Activated CD8-positive, alpha-beta T cell treated with anti-CD3 and anti-CD28 coated beads for 36 hours (primary cell): ENCODE results near the gene GCK. TPM values are rescaled to one million over a fixed set of nuclear protein-coding genes. Genes with fewer than 3 reads are reported as not detected.

ENCODE experiments used
- ATAC-seq: fragments of 200-7000 bp; cut with Tn5 transposase; one replicate; pipeline ENCODE4 v1.10.0; 2021; ENCODE audit warnings: mild to moderate bottlenecking, moderate library complexity
- CTCF ChIA-PET: fragments of 350-600 bp; sonication (Branson Sonifier 250); formaldehyde crosslinking; loops from one replicate; lab custom pipeline; 2021; ENCODE audit warnings: antibody characterized with exemption; lab: Charles Lee
- POLR2A ChIA-PET: fragments of 350-600 bp; sonication (Branson Sonifier 250); formaldehyde crosslinking; loops from one replicate; lab custom pipeline; 2021; ENCODE audit warnings: antibody characterized with exemption; lab: Charles Lee
- DNase-seq: peaks from one replicate; pipeline ENCODE4 v3.0.0-alpha.2; 2020
- H3K27ac Mint-ChIP-seq: one replicate; pipeline ENCODE4 v1.8.0; 2021; ENCODE audit warnings: mild to moderate bottlenecking, mixed read lengths
- H3K27me3 Mint-ChIP-seq: one replicate; pipeline ENCODE4 v1.8.0; 2021; ENCODE audit warnings: mixed read lengths
- H3K36me3 Mint-ChIP-seq: one replicate; pipeline ENCODE4 v1.8.0; 2021; ENCODE audit warnings: low read depth, mixed read lengths
- H3K4me1 Mint-ChIP-seq: one replicate; pipeline ENCODE4 v1.8.0; 2021; ENCODE audit warnings: low read depth, mixed read lengths
- H3K4me3 Mint-ChIP-seq: one replicate; pipeline ENCODE4 v1.8.0; 2021; ENCODE audit warnings: mild to moderate bottlenecking, moderate library complexity, mixed read lengths
- H3K9me3 Mint-ChIP-seq: one replicate; pipeline ENCODE4 v1.8.0; 2021; ENCODE audit warnings: mixed read lengths
- intact Hi-C: fragments of 100-400 bp; cut with micrococcal nuclease; formaldehyde crosslinking; loops from one replicate; pipeline ENCODE4 v1.10.0; 2022
- total RNA-seq, 2 experiments: library from RNA; stranded (reverse); gene quantifications; one replicate each; pipeline ENCODE4 v1.2.3, GENCODE V29; 2021
- TF ChIP-seq, protein P1 (sequence below): fragments of 200-600 bp; IDR thresholded peaks from one replicate; pipeline ENCODE4 v1.8.0; 2022; ENCODE audit warnings: antibody characterized with exemption, mild to moderate bottlenecking

GCK gene
- total RNA-seq, 2 experiments from 2014 or later: 2.1 to 2.6 TPM

DNA sequence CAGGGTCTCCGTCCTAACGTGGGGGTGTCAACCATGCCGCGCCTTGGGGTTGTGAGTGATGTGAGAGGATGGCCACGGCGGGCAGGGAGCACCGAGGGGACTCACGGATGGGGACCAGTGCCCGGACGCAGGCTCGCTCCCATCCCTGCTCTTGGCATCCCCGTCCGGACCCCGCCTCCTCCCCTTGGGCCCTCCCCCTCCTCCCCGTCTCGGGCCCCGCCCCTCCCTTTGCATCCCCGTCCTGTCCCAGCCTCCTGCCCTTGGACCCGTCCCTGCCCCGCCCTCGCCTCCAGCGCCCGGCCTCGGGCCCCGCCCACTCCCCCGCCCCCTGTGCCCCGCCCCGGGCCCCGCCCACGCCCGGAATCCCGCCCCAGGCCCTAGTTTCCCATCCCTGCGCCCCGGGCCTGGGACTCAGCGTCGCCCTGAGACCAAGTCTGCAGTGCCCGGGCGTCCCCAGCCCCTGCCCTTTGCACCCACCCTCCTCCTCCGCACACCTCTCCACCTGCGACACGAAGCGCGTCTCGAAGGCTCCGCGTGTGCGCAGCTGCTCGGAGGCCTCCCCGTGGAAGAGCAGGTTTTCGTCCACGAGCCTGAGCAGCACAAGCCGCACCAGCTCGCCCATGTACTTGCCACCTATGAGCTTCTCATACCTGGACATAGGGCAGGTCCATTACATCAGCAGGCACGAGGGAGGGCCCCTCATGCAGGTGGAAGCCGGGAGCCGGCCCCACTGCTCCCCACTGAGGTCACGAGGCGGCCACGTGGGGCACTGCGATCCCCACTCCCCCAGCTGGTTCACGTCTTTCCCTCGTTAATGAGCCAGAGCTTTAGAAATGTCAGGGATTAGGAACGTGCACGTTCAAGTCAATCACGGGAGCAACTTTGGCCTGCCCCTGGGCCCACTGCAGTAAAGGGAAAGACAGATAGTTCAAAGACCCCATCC is 43.0 kb downstream of the GCK start:
- Mint-ChIP-seq H3K4me1 (peaks cover 10% of the 10 kb centered on the region), H3K27me3 (no peaks in the 10 kb centered on the region), H3K9me3 (no peaks in the 10 kb centered on the region), H3K4me3 (peak overlapping the region; percentile 69), H3K36me3 (no peaks in the 10 kb centered on the region), H3K27ac (peak overlapping the region; percentile 66)
- ChIA-PET POLR2A (interaction anchor here (0.8 kb wide), 1 partner anchor 99 kb away, joined by 3 read pairs; no protein-coding TSS in a partner anchor), CTCF (interaction anchor here (1.8 kb wide), 1 partner anchor 15 kb away, joined by 7 read pairs; no protein-coding TSS in a partner anchor)
- ATAC-seq (peak; percentile 91), DNase-seq (peak; percentile 79)
- TF ChIP-seq, protein P1, sequence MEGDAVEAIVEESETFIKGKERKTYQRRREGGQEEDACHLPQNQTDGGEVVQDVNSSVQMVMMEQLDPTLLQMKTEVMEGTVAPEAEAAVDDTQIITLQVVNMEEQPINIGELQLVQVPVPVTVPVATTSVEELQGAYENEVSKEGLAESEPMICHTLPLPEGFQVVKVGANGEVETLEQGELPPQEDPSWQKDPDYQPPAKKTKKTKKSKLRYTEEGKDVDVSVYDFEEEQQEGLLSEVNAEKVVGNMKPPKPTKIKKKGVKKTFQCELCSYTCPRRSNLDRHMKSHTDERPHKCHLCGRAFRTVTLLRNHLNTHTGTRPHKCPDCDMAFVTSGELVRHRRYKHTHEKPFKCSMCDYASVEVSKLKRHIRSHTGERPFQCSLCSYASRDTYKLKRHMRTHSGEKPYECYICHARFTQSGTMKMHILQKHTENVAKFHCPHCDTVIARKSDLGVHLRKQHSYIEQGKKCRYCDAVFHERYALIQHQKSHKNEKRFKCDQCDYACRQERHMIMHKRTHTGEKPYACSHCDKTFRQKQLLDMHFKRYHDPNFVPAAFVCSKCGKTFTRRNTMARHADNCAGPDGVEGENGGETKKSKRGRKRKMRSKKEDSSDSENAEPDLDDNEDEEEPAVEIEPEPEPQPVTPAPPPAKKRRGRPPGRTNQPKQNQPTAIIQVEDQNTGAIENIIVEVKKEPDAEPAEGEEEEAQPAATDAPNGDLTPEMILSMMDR: no peak
- intact Hi-C loops: no loop called here

DNA sequence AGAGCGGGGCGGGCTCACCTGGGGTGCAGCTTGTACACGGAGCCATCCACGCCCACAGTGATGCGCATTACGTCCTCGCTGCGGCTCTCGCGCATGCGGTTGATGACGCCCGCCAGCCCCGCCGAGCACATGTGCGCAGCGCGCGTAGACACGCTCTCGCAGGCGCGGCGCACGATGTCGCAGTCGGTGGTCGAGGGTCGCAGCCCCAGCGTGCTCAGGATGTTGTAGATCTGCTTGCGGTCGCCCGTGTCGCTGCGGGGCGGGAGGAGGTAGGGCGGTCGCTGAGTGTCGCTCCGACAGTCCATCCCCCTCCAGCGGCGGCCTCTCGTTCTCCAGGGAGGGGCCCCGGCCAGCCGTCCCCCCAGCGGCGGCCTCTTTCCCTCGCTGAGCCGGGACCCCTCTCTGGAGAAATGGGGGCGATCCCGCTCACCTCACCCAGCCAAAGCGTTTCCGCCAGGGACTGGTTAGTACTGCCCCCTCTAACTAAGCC is 43.7 kb downstream of the GCK start:
- Mint-ChIP-seq H3K4me1 (peaks cover 10% of the 10 kb centered on the region), H3K27me3 (no peaks in the 10 kb centered on the region), H3K9me3 (no peaks in the 10 kb centered on the region), H3K36me3 (no peaks in the 10 kb centered on the region), H3K27ac (peak overlapping the region; percentile 66), H3K4me3 (peak overlapping the region; percentile 69)
- ATAC-seq (peak; percentile 58), DNase-seq (peak; percentile 75)
- POLR2A ChIA-PET: no interaction called here
- intact Hi-C loops: no loop called here
- CTCF ChIA-PET: no interaction called here
- TF ChIP-seq, protein P1: no peak

DNA sequence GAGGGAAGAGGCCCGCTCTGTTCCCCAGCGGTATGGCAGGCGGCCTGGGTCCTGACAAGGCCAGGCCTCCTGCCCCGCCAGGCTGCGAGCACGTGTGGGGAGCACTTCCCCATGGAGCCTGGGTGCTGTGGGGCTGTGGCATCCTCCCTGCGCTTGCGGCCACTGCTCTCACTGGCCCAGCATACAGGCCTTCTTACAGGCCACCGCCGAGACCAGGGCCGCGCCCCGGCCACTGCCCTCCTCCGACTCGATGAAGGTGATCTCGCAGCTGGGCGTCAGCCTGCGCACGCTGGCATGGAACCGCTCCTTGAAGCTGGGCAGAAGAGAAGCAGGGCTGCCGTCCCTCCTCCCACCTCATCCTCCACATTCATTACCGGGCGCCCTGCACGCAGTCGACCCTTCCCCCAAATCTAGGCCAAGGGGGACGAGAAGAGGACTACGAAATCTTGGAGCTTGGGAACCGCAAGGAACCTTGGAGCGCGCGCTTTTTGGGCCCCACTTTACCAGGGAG is 44.2 kb downstream of the GCK start:
- no peak for ATAC-seq
- CTCF ChIA-PET: no interaction called here
- Mint-ChIP-seq H3K27me3 (no peaks in the 10 kb centered on the region), H3K4me1 (peaks cover 10% of the 10 kb centered on the region), H3K27ac (no peak overlapping the region), H3K4me3 (peak overlapping the region; percentile 69), H3K36me3 (no peaks in the 10 kb centered on the region), H3K9me3 (no peaks in the 10 kb centered on the region)
- TF ChIP-seq, protein P1: no peak
- POLR2A ChIA-PET: no interaction called here
- intact Hi-C loops: no loop called here
- DNase-seq: no peak

DNA sequence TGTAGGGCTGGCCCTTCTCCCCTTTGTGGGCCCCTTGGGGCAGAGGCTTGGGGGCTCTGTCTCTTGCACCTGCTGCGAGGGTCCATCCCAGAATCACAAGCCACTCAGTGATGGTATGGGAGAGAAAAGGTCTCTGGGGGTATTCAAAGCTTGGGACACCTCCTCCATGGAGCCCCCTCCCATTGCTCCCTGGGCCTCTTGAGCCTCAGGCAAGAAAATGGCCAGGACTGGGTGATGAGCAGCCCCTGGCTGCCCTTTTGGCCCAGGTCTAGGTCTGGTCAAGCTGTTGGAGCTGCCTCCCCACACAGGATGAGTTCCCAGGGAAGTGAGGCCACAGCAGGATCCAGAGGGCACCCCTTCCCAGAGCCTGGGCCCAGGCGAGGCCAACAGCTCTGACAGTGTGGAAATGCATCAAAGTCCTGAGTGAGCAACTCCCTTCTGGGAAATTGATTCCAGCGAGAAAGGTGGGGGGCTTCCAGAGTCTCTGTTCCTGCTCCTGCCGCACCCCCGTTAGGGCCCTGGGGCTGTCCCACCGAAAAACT is 44.7 kb downstream of the GCK start:
- intact Hi-C loops: no loop called here
- no peak for ATAC-seq
- no peaks in the 10 kb centered on the region for H3K27me3 Mint-ChIP-seq
- TF ChIP-seq, protein P1: no peak
- ChIA-PET CTCF (no interaction called here), POLR2A (no interaction called here)
- no peak overlapping the region for H3K27ac Mint-ChIP-seq
- no peak overlapping the region for H3K4me3 Mint-ChIP-seq
- H3K4me1 Mint-ChIP-seq: peaks cover 10% of the 10 kb centered on the region
- no peak for DNase-seq
- H3K36me3 Mint-ChIP-seq: no peaks in the 10 kb centered on the region
- no peaks in the 10 kb centered on the region for H3K9me3 Mint-ChIP-seq
